Stomach (tissue), 4 donors: Measurements from ENCODE around the gene ADGRG1.

Source experiments
- CTCF ChIP-seq, 7 experiments: fragments of 450-650 bp in 4 of 7; fragments of 200-600 bp in 3 of 7; sonication (generic) in 3 of 7; IDR thresholded peaks; one replicate each; pipeline ENCODE4 v1.5.1; 2016 to 2019; ENCODE audit warnings: antibody characterized with exemption in 7 of 7, control low read depth in 2 of 7, mild to moderate bottlenecking in 1 of 7
- EP300 ChIP-seq: sonication (generic); formaldehyde crosslinking; IDR thresholded peaks from one replicate; pipeline ENCODE4 v1.6.1; 2017; ENCODE audit warnings: antibody characterized with exemption
- POLR2A ChIP-seq, 4 donors: fragments of 450-650 bp; IDR thresholded peaks; one replicate each; pipeline ENCODE4 v1.6.1; 2016; ENCODE audit warnings: antibody characterized with exemption in 4 of 4, control low read depth in 2 of 4, mild to moderate bottlenecking in 1 of 4, moderate library complexity in 1 of 4
- POLR2AphosphoS5 ChIP-seq, 3 donors: sonication (generic); formaldehyde crosslinking; IDR thresholded peaks; one replicate each; pipeline ENCODE4 v1.6.1; 2016; ENCODE audit warnings: antibody characterized with exemption in 3 of 3

DNA sequence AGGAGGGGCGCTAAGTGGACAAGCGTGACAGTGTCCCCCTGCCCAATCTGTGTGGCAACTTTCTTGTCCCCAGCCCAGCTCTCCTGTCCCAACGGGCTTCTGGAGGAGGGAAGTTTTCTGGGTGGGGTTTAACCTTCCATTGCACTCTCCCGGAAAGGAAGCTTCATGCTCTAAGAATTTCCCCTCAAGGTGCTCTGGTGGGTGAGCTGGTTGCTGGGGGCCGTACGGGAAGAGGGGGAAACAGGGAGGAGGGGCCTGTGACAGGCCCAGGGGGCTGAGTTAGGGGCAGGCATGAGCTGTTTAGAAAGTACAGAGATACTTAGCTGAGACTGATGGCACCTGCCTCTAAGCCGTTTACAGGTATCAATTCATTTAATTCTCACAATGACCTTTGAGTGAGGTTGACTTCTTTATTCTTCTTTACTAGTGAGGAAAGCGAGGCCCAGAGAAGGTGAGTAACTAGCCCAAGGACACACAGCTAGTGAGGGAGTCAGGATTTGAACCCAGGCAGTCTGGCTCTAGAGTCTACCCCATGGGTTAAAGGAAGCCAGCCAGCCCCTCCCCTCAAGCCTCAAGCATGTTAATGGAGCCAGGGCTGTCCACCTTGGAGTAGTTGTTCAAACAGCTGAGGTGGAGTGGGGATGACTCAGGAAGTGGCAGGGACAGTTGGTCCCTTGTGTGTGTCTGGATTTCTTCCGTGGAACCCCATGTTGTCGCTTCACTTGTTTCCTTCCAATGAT lies 18.9 kb downstream of the ADGRG1 start:
- no peak for TF ChIP-seq POLR2AphosphoS5 (IDR thresholded peaks at IDR 0.05)
- TF ChIP-seq CTCF (IDR thresholded peaks at IDR 0.05): no peak
- no peak for TF ChIP-seq POLR2A (IDR thresholded peaks at IDR 0.05)
- no peak for TF ChIP-seq EP300
